Measurements from ENCODE around the gene MMAB. TPM values are rescaled to one million over a fixed set of nuclear protein-coding genes. Genes with fewer than 3 reads are reported as not detected.

Gene MMAB
- total and polyA plus RNA-seq, 2 experiments from 2014 or later: 46.6 to 80.8 TPM

DNA sequence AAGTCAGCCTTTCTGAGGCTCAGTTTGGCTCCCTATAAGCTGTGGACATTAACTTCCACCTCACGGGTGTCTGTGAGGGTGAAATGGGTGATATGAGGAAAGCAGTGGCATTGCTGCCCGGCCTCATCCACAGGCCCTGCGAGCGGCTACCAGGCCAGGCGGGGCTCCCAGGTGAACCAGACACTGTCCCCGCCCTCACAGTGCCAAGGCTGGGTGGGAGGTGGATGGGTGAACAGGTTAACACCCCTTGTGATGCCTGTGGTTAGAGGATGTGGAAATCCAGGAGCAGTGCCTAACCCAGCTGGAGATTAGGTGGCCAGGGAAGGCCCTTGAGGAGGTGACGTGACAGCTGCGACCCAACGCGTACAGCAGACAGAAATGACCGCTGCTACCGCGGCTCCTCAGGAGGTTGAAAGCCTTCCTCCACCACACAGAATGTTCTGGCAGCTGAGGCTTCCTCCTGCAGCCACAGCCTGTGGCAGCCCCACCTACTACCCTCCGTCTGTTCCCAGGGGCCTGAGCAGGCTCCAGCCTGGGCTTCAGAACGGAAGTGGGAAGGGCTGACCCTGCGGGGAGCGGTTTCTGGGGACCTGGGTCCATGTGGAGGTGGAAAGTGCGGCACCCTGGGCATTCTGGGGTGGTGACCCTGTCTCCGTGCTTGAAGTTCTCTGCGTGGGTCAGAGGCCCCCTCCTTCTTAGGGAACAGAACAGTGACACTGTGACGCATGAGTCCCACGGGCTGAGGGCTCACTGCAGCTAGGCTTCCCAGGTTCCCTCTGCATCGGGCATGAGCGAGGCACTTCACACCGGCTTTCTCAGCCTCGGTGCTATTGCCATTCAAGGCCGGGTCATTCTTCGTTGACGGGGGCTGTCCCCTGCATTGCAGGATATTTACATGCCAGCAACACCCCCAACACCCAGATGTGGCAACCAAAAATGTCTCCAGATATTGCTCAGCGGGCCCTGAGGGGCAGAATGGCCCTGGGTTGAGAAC is 9.7 kb downstream of the MMAB start:
- no peaks in the 10 kb centered on the region for H3K9me2 ChIP-seq (replicated peaks; ENCODE audit: insufficient read depth)
- no peaks in the 10 kb centered on the region for H3K27me3 ChIP-seq
- H3K79me2 ChIP-seq: no peaks in the 10 kb centered on the region
- no peak for DNase-seq (ENCODE audit: low spot score)
- TF ChIP-seq EZH2 (IDR thresholded peaks at IDR 0.05; ENCODE audit: borderline replicate concordance): no peak
- TF ChIP-seq, protein P1, sequence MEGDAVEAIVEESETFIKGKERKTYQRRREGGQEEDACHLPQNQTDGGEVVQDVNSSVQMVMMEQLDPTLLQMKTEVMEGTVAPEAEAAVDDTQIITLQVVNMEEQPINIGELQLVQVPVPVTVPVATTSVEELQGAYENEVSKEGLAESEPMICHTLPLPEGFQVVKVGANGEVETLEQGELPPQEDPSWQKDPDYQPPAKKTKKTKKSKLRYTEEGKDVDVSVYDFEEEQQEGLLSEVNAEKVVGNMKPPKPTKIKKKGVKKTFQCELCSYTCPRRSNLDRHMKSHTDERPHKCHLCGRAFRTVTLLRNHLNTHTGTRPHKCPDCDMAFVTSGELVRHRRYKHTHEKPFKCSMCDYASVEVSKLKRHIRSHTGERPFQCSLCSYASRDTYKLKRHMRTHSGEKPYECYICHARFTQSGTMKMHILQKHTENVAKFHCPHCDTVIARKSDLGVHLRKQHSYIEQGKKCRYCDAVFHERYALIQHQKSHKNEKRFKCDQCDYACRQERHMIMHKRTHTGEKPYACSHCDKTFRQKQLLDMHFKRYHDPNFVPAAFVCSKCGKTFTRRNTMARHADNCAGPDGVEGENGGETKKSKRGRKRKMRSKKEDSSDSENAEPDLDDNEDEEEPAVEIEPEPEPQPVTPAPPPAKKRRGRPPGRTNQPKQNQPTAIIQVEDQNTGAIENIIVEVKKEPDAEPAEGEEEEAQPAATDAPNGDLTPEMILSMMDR (IDR thresholded peaks at IDR 0.05; ENCODE audit: poor library complexity): no peak
- TF ChIP-seq EZH2phosphoT487 (IDR thresholded peaks at IDR 0.05; ENCODE audit: low read depth, severe bottlenecking, unreplicated experiment): no peak
- no peak overlapping the region for H3K4me2 ChIP-seq
- H3K36me3 ChIP-seq (replicated peaks; ENCODE audit: insufficient read depth, low read depth): no peaks in the 10 kb centered on the region
- H3K9me3 ChIP-seq (ENCODE audit: low read depth): no peaks in the 10 kb centered on the region
- H4K20me1 ChIP-seq (ENCODE audit: insufficient read depth, poor library complexity, severe bottlenecking): no peaks in the 10 kb centered on the region
- H3K4me3 ChIP-seq: no peak overlapping the region
- peaks cover 1% of the 10 kb centered on the region for H3K4me1 ChIP-seq (ENCODE audit: insufficient read depth)
- H3K27ac ChIP-seq: no peak overlapping the region
- WGBS (ENCODE audit: low lambda C conversion rate, missing lambda C conversion rate): 94% methylated on average over 30 of the region's 30 CpGs
- H2AFZ ChIP-seq: no peak overlapping the region

DNA sequence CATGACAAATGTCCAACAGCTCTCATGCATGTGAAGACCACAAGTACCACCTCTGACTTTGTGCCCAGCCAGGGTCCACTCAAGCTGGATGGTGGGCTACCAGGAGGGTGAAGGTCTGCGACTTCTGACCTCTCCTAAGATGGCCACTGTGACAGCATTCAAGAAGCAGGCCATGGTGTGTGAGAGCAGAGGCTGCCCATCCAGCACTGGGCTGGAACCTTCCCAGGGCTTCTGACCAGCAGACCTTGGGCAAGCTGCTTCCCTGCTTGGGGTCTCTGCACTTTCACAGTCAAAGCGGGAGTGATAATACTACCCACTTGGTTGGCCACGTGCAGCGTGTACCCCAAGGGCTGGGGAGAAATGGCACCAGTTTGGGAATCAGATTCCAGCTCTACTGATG is 10.4 kb downstream of the MMAB start:
- Histone ChIP-seq H3K36me3 (replicated peaks; ENCODE audit: insufficient read depth, low read depth) (no peaks in the 10 kb centered on the region), H3K4me3 (no peak overlapping the region), H2AFZ (no peak overlapping the region), H4K20me1 (ENCODE audit: insufficient read depth, poor library complexity, severe bottlenecking) (no peaks in the 10 kb centered on the region), H3K9me3 (ENCODE audit: low read depth) (no peaks in the 10 kb centered on the region), H3K27ac (no peak overlapping the region), H3K4me1 (ENCODE audit: insufficient read depth) (peaks cover 5% of the 10 kb centered on the region), H3K79me2 (no peaks in the 10 kb centered on the region), H3K9me2 (replicated peaks; ENCODE audit: insufficient read depth) (no peaks in the 10 kb centered on the region), H3K4me2 (no peak overlapping the region), H3K27me3 (no peaks in the 10 kb centered on the region)
- no peak for DNase-seq (ENCODE audit: low spot score)
- WGBS (ENCODE audit: low lambda C conversion rate, missing lambda C conversion rate): 90% methylated on average over 4 of the region's 4 CpGs
- TF ChIP-seq EZH2 (IDR thresholded peaks at IDR 0.05; ENCODE audit: borderline replicate concordance) (no peak), EZH2phosphoT487 (IDR thresholded peaks at IDR 0.05; ENCODE audit: low read depth, severe bottlenecking, unreplicated experiment) (no peak)

DNA sequence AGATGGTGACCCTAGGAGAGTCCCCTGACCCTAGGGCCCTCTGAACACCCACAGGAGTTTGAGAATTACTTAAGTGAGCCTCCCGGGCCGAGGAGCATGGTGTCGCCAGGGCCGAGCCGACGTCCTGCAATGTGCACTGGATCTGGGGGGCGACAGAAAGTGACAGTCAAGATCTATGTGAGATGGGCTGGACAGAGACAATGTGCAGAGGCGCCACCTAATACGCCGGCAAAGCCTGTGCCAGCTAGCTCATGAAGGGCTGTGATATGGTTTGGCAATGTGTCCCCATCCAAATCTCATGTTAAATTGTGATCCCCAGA is 11.6 kb downstream of the MMAB start:
- Histone ChIP-seq H3K4me3 (no peak overlapping the region), H2AFZ (no peak overlapping the region), H3K9me2 (replicated peaks; ENCODE audit: insufficient read depth) (no peaks in the 10 kb centered on the region), H4K20me1 (ENCODE audit: insufficient read depth, poor library complexity, severe bottlenecking) (no peaks in the 10 kb centered on the region), H3K9me3 (ENCODE audit: low read depth) (no peaks in the 10 kb centered on the region), H3K36me3 (replicated peaks; ENCODE audit: insufficient read depth, low read depth) (no peaks in the 10 kb centered on the region), H3K4me2 (no peak overlapping the region), H3K27me3 (no peaks in the 10 kb centered on the region), H3K27ac (no peak overlapping the region), H3K79me2 (no peaks in the 10 kb centered on the region), H3K4me1 (ENCODE audit: insufficient read depth) (peaks cover 5% of the 10 kb centered on the region)
- DNase-seq (ENCODE audit: low spot score): no peak
- TF ChIP-seq, protein P1 (IDR thresholded peaks at IDR 0.05; ENCODE audit: poor library complexity): no peak
- TF ChIP-seq EZH2 (IDR thresholded peaks at IDR 0.05; ENCODE audit: borderline replicate concordance) (no peak), EZH2phosphoT487 (IDR thresholded peaks at IDR 0.05; ENCODE audit: low read depth, severe bottlenecking, unreplicated experiment) (no peak)
- WGBS (ENCODE audit: low lambda C conversion rate, missing lambda C conversion rate): 97% methylated on average over 10 of the region's 10 CpGs

Measured in hepatocyte (in vitro differentiated cells).